SK-N-SH treated with all-trans-retinoic acid at 6 μM for 48 hours (cell line): ENCODE results near the gene BANP.

ENCODE experiments used
- ATAC-seq: fragments of 200-7000 bp; cut with Tn5 transposase; 3 replicates; pipeline ENCODE4 v1.9.1; 2020; ENCODE audit warnings: mild to moderate bottlenecking, moderate library complexity
- ARNTL ChIP-seq: fragments of 450-650 bp; formaldehyde crosslinking; IDR thresholded peaks from 2 replicates; pipeline ENCODE4 v1.5.0; 2020; ENCODE audit warnings: low read depth, mild to moderate bottlenecking, moderate library complexity, borderline replicate concordance
- CREB5 ChIP-seq: fragments of 250-450 bp; sonication (Bioruptor Pico); IDR thresholded peaks from 2 replicates; pipeline ENCODE4 v1.5.1; 2020; ENCODE audit warnings: low read depth, mild to moderate bottlenecking, moderate library complexity
- CSDC2 ChIP-seq: fragments of 250-450 bp; sonication (Bioruptor Pico); IDR thresholded peaks from 2 replicates; pipeline ENCODE4 v1.5.0; 2020; ENCODE audit warnings: mild to moderate bottlenecking, moderate library complexity
- CSRNP3 ChIP-seq: fragments of 250-450 bp; sonication (Bioruptor Pico); IDR thresholded peaks from 2 replicates; pipeline ENCODE4 v1.5.1; 2021; ENCODE audit warnings: mild to moderate bottlenecking, moderate library complexity
- GLIS3 ChIP-seq: fragments of 250-450 bp; sonication (Bioruptor Pico); IDR thresholded peaks from 2 replicates; pipeline ENCODE4 v1.5.0; 2020; ENCODE audit warnings: mild to moderate bottlenecking, moderate library complexity
- OSR1 ChIP-seq: fragments of 250-450 bp; sonication (Bioruptor Pico); IDR thresholded peaks from 2 replicates; pipeline ENCODE4 v1.8.0; 2022; ENCODE audit warnings: moderate library complexity, mild to moderate bottlenecking, inconsistent platforms
- PATZ1 ChIP-seq: fragments of 250-450 bp; sonication (Bioruptor Pico); IDR thresholded peaks from 2 replicates; pipeline ENCODE4 v1.8.0; 2020; ENCODE audit warnings: mild to moderate bottlenecking, moderate library complexity, borderline replicate concordance
- POU6F1 ChIP-seq: fragments of 250-450 bp; sonication (Bioruptor Pico); IDR thresholded peaks from 2 replicates; pipeline ENCODE4 v1.8.0; 2021; ENCODE audit warnings: low read depth, mild to moderate bottlenecking, moderate library complexity, borderline replicate concordance
- PPARA ChIP-seq: fragments of 250-450 bp; sonication (Bioruptor Pico); IDR thresholded peaks from 2 replicates; pipeline ENCODE4 v1.5.0; 2020; ENCODE audit warnings: mild to moderate bottlenecking, borderline replicate concordance
- SNAI2 ChIP-seq: fragments of 250-450 bp; sonication (Bioruptor Pico); IDR thresholded peaks from 2 replicates; pipeline ENCODE4 v1.5.0; 2020; ENCODE audit warnings: mild to moderate bottlenecking, moderate library complexity
- TCF4 ChIP-seq: fragments of 250-450 bp; sonication (Bioruptor Pico); IDR thresholded peaks from 2 replicates; pipeline ENCODE4 v1.8.0; 2021; ENCODE audit warnings: mild to moderate bottlenecking, moderate library complexity, borderline replicate concordance
- TOX ChIP-seq: fragments of 250-450 bp; sonication (Bioruptor Pico); IDR thresholded peaks from 2 replicates; pipeline ENCODE4 v1.8.0; 2021; ENCODE audit warnings: mild to moderate bottlenecking, moderate library complexity, borderline replicate concordance
- ZC3H10 ChIP-seq: fragments of 250-450 bp; sonication (Bioruptor Pico); IDR thresholded peaks from 2 replicates; pipeline ENCODE4 v1.5.1; 2021; ENCODE audit warnings: mild to moderate bottlenecking, moderate library complexity
- ZFP3 ChIP-seq: fragments of 250-450 bp; sonication (Bioruptor Pico); IDR thresholded peaks from 2 replicates; pipeline ENCODE4 v1.5.0; 2020; ENCODE audit warnings: mild to moderate bottlenecking, moderate library complexity
- ZFP30 ChIP-seq: fragments of 450-650 bp; formaldehyde crosslinking; IDR thresholded peaks from 2 replicates; pipeline ENCODE4 v1.5.0; 2022; ENCODE audit warnings: mild to moderate bottlenecking, moderate library complexity
- ZNF565 ChIP-seq: fragments of 450-650 bp; formaldehyde crosslinking; conservative IDR thresholded peaks from 2 replicates; pipeline ENCODE4 v1.5.0; 2020; ENCODE audit warnings: low read depth, mild to moderate bottlenecking, moderate library complexity
- ZNF70 ChIP-seq: fragments of 450-650 bp; formaldehyde crosslinking; IDR thresholded peaks from 2 replicates; pipeline ENCODE4 v1.5.0; 2020; ENCODE audit warnings: mild to moderate bottlenecking, moderate library complexity
- ZNF8 ChIP-seq: fragments of 450-650 bp; formaldehyde crosslinking; IDR thresholded peaks from 2 replicates; pipeline ENCODE4 v1.5.0; 2020; ENCODE audit warnings: mild to moderate bottlenecking, moderate library complexity

BANP gene

GRCh38 chr16:87951552-87952538 is 611 bp downstream of the BANP start:
- TF ChIP-seq CREB5 (CRISPR knock-in tag) (no peak), SNAI2 (CRISPR knock-in tag) (no peak), GLIS3 (no peak), ZNF8 (CRISPR knock-in tag) (no peak), ZFP30 (CRISPR knock-in tag) (no peak)
- no peak for ATAC-seq

- ATAC-seq: no peak
- no peak for TF ChIP-seq ARNTL (CRISPR knock-in tag)
- TF ChIP-seq PATZ1 (CRISPR knock-in tag): no peak
- no peak for TF ChIP-seq PPARA
- TF ChIP-seq TCF4: no peak
- TF ChIP-seq ZFP30 (CRISPR knock-in tag): no peak
- no peak for TF ChIP-seq SNAI2 (CRISPR knock-in tag)
- no peak for TF ChIP-seq CSRNP3 (CRISPR knock-in tag)
- TF ChIP-seq ZFP3 (CRISPR knock-in tag): no peak
- TF ChIP-seq, all 23 proteins: peak for 0
Observed at GRCh38 chr16:87952751-87953150, 1.5 kb downstream of the BANP start.

- no peak for ATAC-seq
- TF ChIP-seq ARNTL (CRISPR knock-in tag) (no peak), OSR1 (CRISPR knock-in tag) (no peak), ZNF70 (CRISPR knock-in tag) (no peak), ZNF565 (CRISPR knock-in tag) (no peak), CSRNP3 (CRISPR knock-in tag) (no peak)
Observed at GRCh38 chr16:87953308-87954215, 2.3 kb downstream of the BANP start.

GRCh38 chr16:87954361-87954760 is 3.1 kb downstream of the BANP start:
- TF ChIP-seq ZC3H10 (CRISPR knock-in tag): no peak
- no peak for TF ChIP-seq TOX (CRISPR knock-in tag)
- no peak for TF ChIP-seq POU6F1
- no peak for TF ChIP-seq OSR1 (CRISPR knock-in tag)
- no peak for TF ChIP-seq CSDC2 (CRISPR knock-in tag)
- no peak for ATAC-seq
